Stimulated activated CD8-positive, alpha-beta memory T cell treated with anti-CD3 and anti-CD28 coated beads, Interleukin-7, amount 100 ng/mL, for 1 hour (primary cell): ENCODE data around the gene HOXC9.

Experiments used
- DNase-seq, 2 donors: peaks; one replicate each; pipeline ENCODE4 v3.0.0-alpha.2; 2020; ENCODE audit warnings: low read depth in 2 of 2

The HOXC9 gene

GRCh38 chr12:53976172-53976822 lies 23.7 kb upstream of the HOXC9 start:
- no peak for DNase-seq

GRCh38 chr12:53976823-53977595 lies 23.0 kb upstream of the HOXC9 start:
- no peak for DNase-seq

- no peak for DNase-seq
Measured at GRCh38 chr12:53977596-53978445, 22.1 kb upstream of the HOXC9 start.

GRCh38 chr12:53978477-53979356 lies 21.2 kb upstream of the HOXC9 start:
- DNase-seq = no peak

- no peak for DNase-seq
Measured at GRCh38 chr12:53980104-53980801, 19.7 kb upstream of the HOXC9 start.

- DNase-seq = no peak
Measured at GRCh38 chr12:53980802-53981496, 19.0 kb upstream of the HOXC9 start.

GRCh38 chr12:53981634-53982565 lies 18.1 kb upstream of the HOXC9 start:
- no peak for DNase-seq

GRCh38 chr12:53982648-53983567 lies 17.1 kb upstream of the HOXC9 start:
- DNase-seq = no peak

- DNase-seq = no peak
Measured at GRCh38 chr12:53983568-53983949, 16.4 kb upstream of the HOXC9 start.

- no peak for DNase-seq
Measured at GRCh38 chr12:53983950-53984572, 15.9 kb upstream of the HOXC9 start.

GRCh38 chr12:53984901-53985691 lies 14.9 kb upstream of the HOXC9 start, which contains the start of gene HOXC10:
Gene HOXC10, plus strand, starts transcription at chr12:53985146. Its CDS starts 114 bp downstream, at chr12:53985260.
- peak; percentile 27 to 60 for DNase-seq

- no peak for DNase-seq
Measured at GRCh38 chr12:53985692-53985993, 14.3 kb upstream of the HOXC9 start.

- no peak for DNase-seq
Measured at GRCh38 chr12:53985994-53986685, 13.8 kb upstream of the HOXC9 start.

- no peak for DNase-seq
Measured at GRCh38 chr12:53986686-53987483, 13.1 kb upstream of the HOXC9 start.

GRCh38 chr12:53987787-53988230 lies 12.2 kb upstream of the HOXC9 start:
- no peak for DNase-seq
